Testis (tissue), 3 donors: ENCODE measurements around the gene GRHL3. TPM values are rescaled to one million over a fixed set of nuclear protein-coding genes. Genes with fewer than 3 reads are reported as not detected.

Source experiments
- DNase-seq: peaks from one replicate; pipeline ENCODE4 v3.0.0-alpha.2; 2019
- H3K27ac ChIP-seq, 2 donors: fragments of 200-600 bp; sonication (generic); one replicate each; pipeline ENCODE4 v1.5.1; 2019
- H3K27me3 ChIP-seq: fragments of 200-600 bp; sonication (generic); one replicate; pipeline ENCODE4 v1.5.1; 2019
- H3K36me3 ChIP-seq: fragments of 200-600 bp; sonication (generic); one replicate; pipeline ENCODE4 v1.5.1; 2017; ENCODE audit warnings: low read depth; ENCODE audit errors: missing control alignments
- H3K4me1 ChIP-seq: fragments of 200-600 bp; sonication (generic); one replicate; pipeline ENCODE4 v1.5.1; 2019
- H3K4me3 ChIP-seq, 2 donors: fragments of 200-600 bp; sonication (generic); one replicate each; pipeline ENCODE4 v1.5.1; 2017 to 2019
- H3K9me3 ChIP-seq: fragments of 200-600 bp; sonication (generic); one replicate; pipeline ENCODE4 v1.5.1; 2017
- CTCF ChIP-seq, 3 experiments: fragments of 450-650 bp in 2 of 3; fragments of 200-600 bp in 1 of 3; sonication (generic) in 1 of 3; IDR thresholded peaks; one replicate each; pipeline ENCODE4 v1.5.1; 2016 to 2019; ENCODE audit warnings: antibody characterized with exemption in 3 of 3, mild to moderate bottlenecking in 2 of 3, moderate library complexity in 1 of 3
- POLR2A ChIP-seq: fragments of 450-650 bp; IDR thresholded peaks from one replicate; pipeline ENCODE4 v1.6.1; 2017; ENCODE audit warnings: antibody characterized with exemption, mild to moderate bottlenecking, moderate library complexity
- WGBS, 2 donors: methylation state at CpG; one replicate each; pipeline ENCODE4 v1.1.5; 2018; 5-methylcytosine and 5-hydroxymethylcytosine counted together
- intact Hi-C: fragments of 100-400 bp; cut with DNase I; formaldehyde crosslinking; loops from one replicate; pipeline ENCODE4 v1.15.1; 2023; ENCODE audit warnings: low total_unique reads
- polyA plus RNA-seq: library from polyadenylated mRNA; stranded (reverse); fragments of 350-450 nt; fragmentation: Illumina TruSeq; extraction: RNeasy Lipid Tissue Mini Kit (QIAGEN cat#74804); gene quantifications from one replicate; pipeline ENCODE4 v1.2.3, GENCODE V29; 2014; ENCODE audit warnings: low read depth, low replicate concordance; ENCODE audit not compliant: insufficient read depth
- total RNA-seq, 2 donors: library from RNA; depleted of rRNA; stranded (reverse); fragments of >200 nt; gene quantifications; one replicate each; pipeline ENCODE4 v1.2.3, GENCODE V29; 2016

Gene GRHL3
- total and polyA plus RNA-seq, 3 donors from 2014 or later, result 2.7 to 9.5 (median 3.2) TPM

- intact Hi-C loops, result no loop called here
- TF ChIP-seq CTCF (IDR thresholded peaks at IDR 0.05) (no peak), POLR2A (no peak)
Observed at GRCh38 chr1:24361811-24362210, 42.7 kb downstream of the GRHL3 start.

GRCh38 chr1:24362396-24362795 lies 43.2 kb downstream of the GRHL3 start:
- no peak overlapping the region for H3K27ac ChIP-seq
- no peaks in the 10 kb centered on the region for H3K27me3 ChIP-seq
- TF ChIP-seq CTCF (IDR thresholded peaks at IDR 0.05) (no peak), POLR2A (no peak)
- WGBS, 2 donors, result 100% methylated on average over 2 of the region's 2 CpGs
- no peak overlapping the region for H3K4me3 ChIP-seq
- H3K9me3 ChIP-seq, result no peaks in the 10 kb centered on the region
- DNase-seq, result no peak
- H3K36me3 ChIP-seq, result no peaks in the 10 kb centered on the region
- no peaks in the 10 kb centered on the region for H3K4me1 ChIP-seq
- intact Hi-C loops, result no loop called here

More at GRCh38 chr1:24361811-24362210, 42.7 kb downstream of the GRHL3 start:
- no peak for DNase-seq
- Histone ChIP-seq H3K4me1 (no peaks in the 10 kb centered on the region), H3K9me3 (no peaks in the 10 kb centered on the region), H3K27ac (no peak overlapping the region), H3K27me3 (no peaks in the 10 kb centered on the region), H3K36me3 (no peaks in the 10 kb centered on the region), H3K4me3 (no peak overlapping the region)
- 98 to 100% methylated on average over 3 of the region's 3 CpGs for WGBS, 2 donors

- H3K36me3 ChIP-seq, result no peaks in the 10 kb centered on the region
- intact Hi-C loops, result no loop called here
- no peaks in the 10 kb centered on the region for H3K9me3 ChIP-seq
- WGBS, 2 donors, result 63 to 71% methylated on average over 3 to 4 of the region's 4 CpGs
- TF ChIP-seq POLR2A (no peak), CTCF (IDR thresholded peaks at IDR 0.05) (no peak)
- H3K4me1 ChIP-seq, result no peaks in the 10 kb centered on the region
- H3K27me3 ChIP-seq, result no peaks in the 10 kb centered on the region
- DNase-seq, result no peak
- H3K4me3 ChIP-seq, result no peak overlapping the region
- no peak overlapping the region for H3K27ac ChIP-seq
Observed at GRCh38 chr1:24362982-24363614, 43.9 kb downstream of the GRHL3 start.

- no peaks in the 10 kb centered on the region for H3K9me3 ChIP-seq
- H3K27ac ChIP-seq, result no peak overlapping the region
- no peaks in the 10 kb centered on the region for H3K36me3 ChIP-seq
- DNase-seq, result no peak
- H3K27me3 ChIP-seq, result no peaks in the 10 kb centered on the region
- H3K4me3 ChIP-seq, result no peak overlapping the region
- intact Hi-C loops, result no loop called here
- TF ChIP-seq CTCF (IDR thresholded peaks at IDR 0.05) (no peak), POLR2A (no peak)
- WGBS, 2 donors, result 93 to 96% methylated on average over 7 of the region's 7 CpGs
- H3K4me1 ChIP-seq, result no peaks in the 10 kb centered on the region
Observed at GRCh38 chr1:24363994-24364393, 44.8 kb downstream of the GRHL3 start.

- H3K4me3 ChIP-seq, result no peak overlapping the region
- H3K36me3 ChIP-seq, result no peaks in the 10 kb centered on the region
- WGBS, 2 donors, result 68 to 78% methylated on average over 2 of the region's 2 CpGs
- intact Hi-C loops, result no loop called here
- no peak for TF ChIP-seq CTCF (IDR thresholded peaks at IDR 0.05)
- no peak for TF ChIP-seq POLR2A
- no peaks in the 10 kb centered on the region for H3K9me3 ChIP-seq
- no peak overlapping the region for H3K27ac ChIP-seq
- H3K27me3 ChIP-seq, result no peaks in the 10 kb centered on the region
- H3K4me1 ChIP-seq, result no peaks in the 10 kb centered on the region
- DNase-seq, result no peak
Observed at GRCh38 chr1:24364605-24364974, 45.4 kb downstream of the GRHL3 start.
